ENCODE results near the gene TUBA3C. TPM values are rescaled to one million over a fixed set of nuclear protein-coding genes. Genes with fewer than 3 reads are reported as not detected.

Gene TUBA3C
- total RNA-seq, 1 experiment from 2014 or later, result not detected

DNA sequence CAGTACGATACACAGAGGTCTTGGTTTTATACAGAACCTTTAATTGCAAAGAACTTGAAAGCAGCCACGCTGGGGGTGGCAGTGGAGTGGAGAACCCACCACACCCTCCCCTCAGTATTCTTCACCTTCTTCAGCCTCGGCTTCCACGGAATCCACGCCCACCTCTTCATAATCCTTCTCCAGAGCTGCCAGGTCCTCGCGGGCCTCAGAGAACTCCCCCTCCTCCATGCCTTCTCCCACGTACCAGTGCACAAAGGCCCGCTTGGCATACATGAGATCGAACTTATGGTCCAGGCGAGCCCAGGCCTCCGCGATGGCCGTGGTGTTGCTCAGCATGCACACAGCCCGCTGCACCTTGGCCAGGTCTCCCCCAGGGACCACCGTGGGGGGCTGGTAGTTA, 7.9 kb downstream of the TUBA3C start:
- WGBS (ENCODE audit: extremely low coverage, insufficient read length, low lambda C conversion rate), result no CpG with 5 or more reads among the region's 16 CpGs
- H3K27me3 Mint-ChIP-seq (ENCODE audit: low read depth), result no peaks in the 10 kb centered on the region; the same call in none of the 2 replicates

More for the DNA sequence above, 7.9 kb downstream of the TUBA3C start:
- Mint-ChIP-seq H3K4me1 (no peaks in the 10 kb centered on the region), H3K27ac (no peak overlapping the region), H3K4me3 (no peak overlapping the region; a peak in 1 of 5 replicates), H3K36me3 (ENCODE audit: insufficient read depth in 1 of 3, low read depth in 3 of 3) (peaks cover 4 to 53% (median 20%) of the 10 kb centered on the region in 3 experiments; a peak in 6 of 7 replicates), H3K9me3 (peaks cover 97 to 99% of the 10 kb centered on the region in 2 experiments)
- H4K5ac ChIP-seq (ENCODE audit: insufficient read length, low read depth, low read length), result no peak overlapping the region
- no peak overlapping the region for H3K14ac ChIP-seq (ENCODE audit: insufficient read depth, low read length)
- H3K4me1 ChIP-seq (ENCODE audit: insufficient read depth, low read length), result no peaks in the 10 kb centered on the region
- H3T11ph ChIP-seq (ENCODE audit: low read length), result no peak overlapping the region
- no peak overlapping the region for H2BK12ac ChIP-seq (ENCODE audit: insufficient read length, low read depth, low read length)
- no peak overlapping the region for H2AFZ ChIP-seq (ENCODE audit: low read length)
- H3K18ac ChIP-seq (ENCODE audit: insufficient read length, low read depth, low read length), result no peak overlapping the region
- no peaks in the 10 kb centered on the region for H3K27me3 ChIP-seq (ENCODE audit: insufficient read depth, low read length)
- no peak overlapping the region for H3K56ac ChIP-seq (ENCODE audit: insufficient read length, low read depth, low read length)
- H4K8ac ChIP-seq (replicated peaks; ENCODE audit: insufficient read length, low read depth, low read length), result no peak overlapping the region
- H3K4ac ChIP-seq (ENCODE audit: low read depth, low read length), result no peak overlapping the region
- no peak for DNase-seq
- no peak overlapping the region for H2BK5ac ChIP-seq (ENCODE audit: insufficient read length, low read length)
- no peak overlapping the region for H3K4me2 ChIP-seq (ENCODE audit: insufficient read depth, insufficient read length, low read length)
- H3K79me2 ChIP-seq (ENCODE audit: insufficient read depth, low read length), result no peaks in the 10 kb centered on the region
- H4K20me1 ChIP-seq (ENCODE audit: control insufficient read depth, insufficient read depth, insufficient read length), result no peaks in the 10 kb centered on the region
- no peak overlapping the region for H2BK15ac ChIP-seq (ENCODE audit: low read depth, low read length)
- no peak overlapping the region for H2BK120ac ChIP-seq (ENCODE audit: low read depth, low read length, poor library complexity, severe bottlenecking)
- H3K23me2 ChIP-seq (ENCODE audit: insufficient read length, low read depth, low read length, poor library complexity, severe bottlenecking), result no peaks in the 10 kb centered on the region
- no peak overlapping the region for H2BK20ac ChIP-seq (ENCODE audit: low read depth, low read length, poor library complexity, severe bottlenecking)
- H4K91ac ChIP-seq (ENCODE audit: insufficient read length, low read depth, low read length), result no peak overlapping the region
- H3K23ac ChIP-seq (ENCODE audit: insufficient read length, low read depth, low read length), result no peak overlapping the region
- H3K9me3 ChIP-seq (ENCODE audit: control insufficient read depth, low read depth, low read length), result peaks cover 97% of the 10 kb centered on the region
- H3K27ac ChIP-seq (ENCODE audit: insufficient read length, low read depth, low read length), result no peak overlapping the region
- no peak overlapping the region for H3K9ac ChIP-seq (ENCODE audit: extremely low read depth, insufficient read length, low read length)
- no peak overlapping the region for H2AK5ac ChIP-seq (ENCODE audit: insufficient read length, low read length)
- TF ChIP-seq, protein P1, sequence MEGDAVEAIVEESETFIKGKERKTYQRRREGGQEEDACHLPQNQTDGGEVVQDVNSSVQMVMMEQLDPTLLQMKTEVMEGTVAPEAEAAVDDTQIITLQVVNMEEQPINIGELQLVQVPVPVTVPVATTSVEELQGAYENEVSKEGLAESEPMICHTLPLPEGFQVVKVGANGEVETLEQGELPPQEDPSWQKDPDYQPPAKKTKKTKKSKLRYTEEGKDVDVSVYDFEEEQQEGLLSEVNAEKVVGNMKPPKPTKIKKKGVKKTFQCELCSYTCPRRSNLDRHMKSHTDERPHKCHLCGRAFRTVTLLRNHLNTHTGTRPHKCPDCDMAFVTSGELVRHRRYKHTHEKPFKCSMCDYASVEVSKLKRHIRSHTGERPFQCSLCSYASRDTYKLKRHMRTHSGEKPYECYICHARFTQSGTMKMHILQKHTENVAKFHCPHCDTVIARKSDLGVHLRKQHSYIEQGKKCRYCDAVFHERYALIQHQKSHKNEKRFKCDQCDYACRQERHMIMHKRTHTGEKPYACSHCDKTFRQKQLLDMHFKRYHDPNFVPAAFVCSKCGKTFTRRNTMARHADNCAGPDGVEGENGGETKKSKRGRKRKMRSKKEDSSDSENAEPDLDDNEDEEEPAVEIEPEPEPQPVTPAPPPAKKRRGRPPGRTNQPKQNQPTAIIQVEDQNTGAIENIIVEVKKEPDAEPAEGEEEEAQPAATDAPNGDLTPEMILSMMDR (conservative IDR thresholded peaks at IDR 0.05), result no peak
- no peaks in the 10 kb centered on the region for H3K79me1 ChIP-seq (ENCODE audit: insufficient read depth, low read depth, low read length, poor library complexity, severe bottlenecking)
